Thyroid gland (tissue), 4 donors: ENCODE results near the gene TCP11L2.

Experiments used
- CTCF ChIP-seq, 6 experiments: fragments of 200-600 bp in 3 of 6; fragments of 450-650 bp in 3 of 6; sonication (generic) in 3 of 6; IDR thresholded peaks; one replicate each; pipeline ENCODE4 v1.5.1; 2016 to 2019; ENCODE audit warnings: antibody characterized with exemption in 6 of 6, mild to moderate bottlenecking in 2 of 6, inconsistent platforms in 1 of 6, moderate library complexity in 1 of 6
- POLR2A ChIP-seq, 2 donors: fragments of 450-650 bp; IDR thresholded peaks; one replicate each; pipeline ENCODE4 v1.6.1; 2017; ENCODE audit warnings: antibody characterized with exemption in 2 of 2, mild to moderate bottlenecking in 2 of 2, moderate library complexity in 1 of 2

GRCh38 chr12:106296179-106296877 lies 6.2 kb upstream of the TCP11L2 start:
- no peak for TF ChIP-seq CTCF (IDR thresholded peaks at IDR 0.05)
- TF ChIP-seq POLR2A (IDR thresholded peaks at IDR 0.05) = no peak
